ENCODE data around the gene NUP188.

NUP188 gene

GRCh38 chr9:128992995-128993394, 45.5 kb downstream of the NUP188 start:
- Histone ChIP-seq H3K27me3 (replicated peaks) (no peaks in the 10 kb centered on the region), H3K27ac (no peak overlapping the region), H3K36me3 (replicated peaks) (peaks cover 69% of the 10 kb centered on the region), H3K4me3 (ENCODE audit: low read depth, low read length) (no peak overlapping the region)
- peak; percentile 63 for TF ChIP-seq CTCF (IDR thresholded peaks at IDR 0.05; ENCODE audit: low read depth, low read length, missing control alignments)
- in situ Hi-C loops (cut with HindIII; ENCODE audit: low pct_ligation_motif_present, low sequenced_read_pairs), result no loop called here
- DNase-seq, result no peak

GRCh38 chr9:128995791-128996190, 48.3 kb downstream of the NUP188 start:
- no peak overlapping the region for H3K4me3 ChIP-seq (ENCODE audit: low read depth, low read length)
- H3K27ac ChIP-seq, result no peak overlapping the region
- in situ Hi-C loops (cut with HindIII; ENCODE audit: low pct_ligation_motif_present, low sequenced_read_pairs), result no loop called here
- no peak for TF ChIP-seq CTCF (IDR thresholded peaks at IDR 0.05; ENCODE audit: low read depth, low read length, missing control alignments)
- no peak for DNase-seq
- H3K27me3 ChIP-seq (replicated peaks), result no peaks in the 10 kb centered on the region
- H3K36me3 ChIP-seq (replicated peaks), result peaks cover 70% of the 10 kb centered on the region

- TF ChIP-seq CTCF (IDR thresholded peaks at IDR 0.05; ENCODE audit: low read depth, low read length, missing control alignments), result no peak
- Histone ChIP-seq H3K27me3 (replicated peaks) (no peaks in the 10 kb centered on the region), H3K4me3 (ENCODE audit: low read depth, low read length) (no peak overlapping the region), H3K27ac (no peak overlapping the region), H3K36me3 (replicated peaks) (peaks cover 72% of the 10 kb centered on the region)
- DNase-seq, result no peak
- in situ Hi-C loops (cut with HindIII; ENCODE audit: low pct_ligation_motif_present, low sequenced_read_pairs), result no loop called here
These were observed 51.0 kb downstream of the NUP188 start for GRCh38 chr9:128998462-128998861.

GRCh38 chr9:128999581-129000206, 52.2 kb downstream of the NUP188 start:
- no peak overlapping the region for H3K4me3 ChIP-seq (ENCODE audit: low read depth, low read length)
- TF ChIP-seq CTCF (IDR thresholded peaks at IDR 0.05; ENCODE audit: low read depth, low read length, missing control alignments), result no peak
- H3K27ac ChIP-seq, result no peak overlapping the region
- H3K27me3 ChIP-seq (replicated peaks), result no peaks in the 10 kb centered on the region
- H3K36me3 ChIP-seq (replicated peaks), result peaks cover 63% of the 10 kb centered on the region
- in situ Hi-C loops (cut with HindIII; ENCODE audit: low pct_ligation_motif_present, low sequenced_read_pairs), result no loop called here
- no peak for DNase-seq

- in situ Hi-C loops (cut with HindIII; ENCODE audit: low pct_ligation_motif_present, low sequenced_read_pairs), result no loop called here
- Histone ChIP-seq H3K27me3 (replicated peaks) (no peaks in the 10 kb centered on the region), H3K4me3 (ENCODE audit: low read depth, low read length) (no peak overlapping the region), H3K27ac (no peak overlapping the region), H3K36me3 (replicated peaks) (peaks cover 63% of the 10 kb centered on the region)
- TF ChIP-seq CTCF (IDR thresholded peaks at IDR 0.05; ENCODE audit: low read depth, low read length, missing control alignments), result no peak
- DNase-seq, result no peak
These were observed 54.2 kb downstream of the NUP188 start for GRCh38 chr9:129001504-129002325.

Measured in brain microvascular endothelial cell (primary cell).